ENCODE measurements around the gene APCDD1L.

- TF ChIP-seq FOXJ3 (CRISPR knock-in tag; IDR thresholded peaks at IDR 0.05): no peak
- peak in 1 of 2 experiments; percentile 23; a peak in 1 of 4 replicates for TF ChIP-seq EP300 (IDR thresholded peaks at IDR 0.05; ENCODE audit: borderline replicate concordance in 1 of 2, low read depth in 1 of 2, low read length in 1 of 2)
- no peak for TF ChIP-seq CTCF (IDR thresholded peaks at IDR 0.05)
- TF ChIP-seq RAD21 (IDR thresholded peaks at IDR 0.05; ENCODE audit: low read length): no peak
- no peak for TF ChIP-seq SIN3A (IDR thresholded peaks at IDR 0.05; ENCODE audit: borderline replicate concordance, low read depth, low read length)
These were observed 42.6 kb upstream of the APCDD1L start for GRCh38 chr20:58557733-58558342.
